CD14-positive monocyte (primary cell): Measurements from ENCODE around the gene LIN28A. TPM values are rescaled to one million over a fixed set of nuclear protein-coding genes. Genes with fewer than 3 reads are reported as not detected.

Experiments used
- DNase-seq, 3 donors: peaks; one replicate each; pipeline ENCODE4 v3.0.0-alpha.2; 2011 to 2022
- H2AFZ ChIP-seq: 2 replicates; pipeline ENCODE4 v1.6.0; 2012; ENCODE audit warnings: mild to moderate bottlenecking, low read depth, low read length, inconsistent platforms; ENCODE audit not compliant: insufficient read depth, poor library complexity, severe bottlenecking
- H3K27ac ChIP-seq, 2 donors: 1 replicate in 1 of 2; 2 replicates in 1 of 2; pipeline ENCODE4 v1.5.1; 2012 to 2013; ENCODE audit warnings: low read length in 2 of 2, control low read depth in 1 of 2, inconsistent platforms in 1 of 2, low read depth in 1 of 2, mild to moderate bottlenecking in 1 of 2
- H3K27me3 ChIP-seq, 2 donors: one replicate each; pipeline versions ENCODE4 v1.6.0 to v1.6.1; 2011 to 2013; ENCODE audit warnings: low read length in 2 of 2; ENCODE audit not compliant: control insufficient read depth in 2 of 2, insufficient read depth in 2 of 2
- H3K36me3 ChIP-seq, 2 donors: replicated peaks in 1 of 2; 1 replicate in 1 of 2; 2 replicates in 1 of 2; pipeline versions ENCODE4 v1.5.1 to v1.6.1; 2012 to 2013; ENCODE audit warnings: low read length in 2 of 2, control low read depth in 1 of 2, inconsistent platforms in 1 of 2, mild to moderate bottlenecking in 1 of 2; ENCODE audit not compliant: insufficient read depth in 2 of 2, control insufficient read depth in 1 of 2
- H3K4me1 ChIP-seq, 2 donors: 1 replicate in 1 of 2; 2 replicates in 1 of 2; pipeline versions ENCODE4 v1.5.1 to v1.6.1; 2012 to 2013; ENCODE audit warnings: low read length in 2 of 2, control low read depth in 1 of 2, inconsistent platforms in 1 of 2, mild to moderate bottlenecking in 1 of 2, moderate library complexity in 1 of 2; ENCODE audit not compliant: insufficient read depth in 2 of 2, control insufficient read depth in 1 of 2
- H3K4me2 ChIP-seq: replicated peaks from 2 replicates; pipeline ENCODE3; 2012; ENCODE audit warnings: low read length, moderate library complexity, mild to moderate bottlenecking; ENCODE audit not compliant: poor library complexity, severe bottlenecking; ENCODE audit errors: extremely low read depth
- H3K4me3 ChIP-seq, 3 experiments: fragments of 200-600 bp in 1 of 3; sonication (generic) in 1 of 3; replicated peaks in 1 of 3; 1 replicate in 2 of 3; 2 replicates in 1 of 3; pipeline ENCODE4 v1.5.1; 2011 to 2013; ENCODE audit warnings: low read length in 3 of 3, mild to moderate bottlenecking in 3 of 3, control low read depth in 2 of 3, low read depth in 2 of 3, inconsistent platforms in 1 of 3, moderate library complexity in 1 of 3
- H3K79me2 ChIP-seq: 2 replicates; pipeline ENCODE4 v1.6.0; 2012; ENCODE audit warnings: mild to moderate bottlenecking, control low read depth, inconsistent platforms, low read length, moderate library complexity; ENCODE audit not compliant: insufficient read depth
- H3K9ac ChIP-seq: 2 replicates; pipeline ENCODE4 v1.6.0; 2017; ENCODE audit warnings: low read length, mild to moderate bottlenecking; ENCODE audit not compliant: insufficient read depth, poor library complexity, severe bottlenecking
- H3K9me3 ChIP-seq, 2 donors: replicated peaks in 1 of 2; 1 replicate in 1 of 2; 2 replicates in 1 of 2; pipeline versions ENCODE4 v1.5.1 to v1.6.1; 2012 to 2013; ENCODE audit warnings: low read length in 2 of 2, control low read depth in 1 of 2; ENCODE audit not compliant: control insufficient read depth in 1 of 2, insufficient read depth in 1 of 2
- H4K20me1 ChIP-seq: 2 replicates; pipeline ENCODE4 v1.6.0; 2012; ENCODE audit warnings: mild to moderate bottlenecking, low read length, control low read depth, moderate library complexity; ENCODE audit not compliant: insufficient read depth
- H3K27ac Mint-ChIP-seq, 7 donors: one replicate each; pipeline ENCODE4 v1.8.0; 2020; ENCODE audit warnings: mild to moderate bottlenecking in 7 of 7, mixed read lengths in 7 of 7, moderate library complexity in 6 of 7, inconsistent platforms in 2 of 7
- H3K27me3 Mint-ChIP-seq, 3 donors: one replicate each; pipeline ENCODE4 v1.8.0; 2021 to 2022; ENCODE audit warnings: low read depth in 3 of 3, mild to moderate bottlenecking in 3 of 3, mixed read lengths in 3 of 3, moderate library complexity in 3 of 3, inconsistent platforms in 1 of 3
- H3K36me3 Mint-ChIP-seq, 2 donors: one replicate each; pipeline ENCODE4 v1.8.0; 2020; ENCODE audit warnings: mixed read lengths in 2 of 2, inconsistent platforms in 1 of 2, mild to moderate bottlenecking in 1 of 2
- H3K4me1 Mint-ChIP-seq: one replicate; pipeline ENCODE4 v1.8.0; 2020; ENCODE audit warnings: mild to moderate bottlenecking, mixed read lengths
- H3K4me3 Mint-ChIP-seq, 2 donors: one replicate each; pipeline ENCODE4 v1.8.0; 2020; ENCODE audit warnings: mild to moderate bottlenecking in 2 of 2, mixed read lengths in 2 of 2, moderate library complexity in 1 of 2
- H3K9me3 Mint-ChIP-seq, 7 donors: one replicate each; pipeline ENCODE4 v1.8.0; 2020 to 2022; ENCODE audit warnings: mixed read lengths in 7 of 7, mild to moderate bottlenecking in 6 of 7, moderate library complexity in 6 of 7, inconsistent platforms in 2 of 7
- WGBS: methylation state at CpG from one replicate; pipeline ENCODE4 v1.1.5; 2013; ENCODE audit warnings: missing lambda C conversion rate; ENCODE audit not compliant: insufficient coverage; 5-methylcytosine and 5-hydroxymethylcytosine counted together
- intact Hi-C, 2 donors: fragments of 100-400 bp; cut with micrococcal nuclease; formaldehyde crosslinking; loops; one replicate each; pipeline versions ENCODE4 v1.15.0 to v1.15.1; 2023
- polyA plus RNA-seq, 3 donors: library from polyadenylated mRNA; depleted of rRNA in 1 of 3; unstranded in 2 of 3; stranded (reverse) in 1 of 3; fragments of 300-500 nt in 2 of 3; fragments of >200 nt in 1 of 3; fragmentation: Illumina TruSeq in 2 of 3; gene quantifications; 1 replicate in 2 of 3; 2 replicates in 1 of 3; pipeline ENCODE4 v1.2.3, GENCODE V29; 2012 to 2021
- TF ChIP-seq, protein P1 (sequence below): fragments of 200-600 bp; IDR thresholded peaks from one replicate; pipeline ENCODE4 v1.8.0; 2022; ENCODE audit warnings: antibody characterized with exemption, mild to moderate bottlenecking

Gene LIN28A
- polyA plus RNA-seq, 3 donors: not detected

GRCh38 chr1:26471498-26472319 is 61.1 kb downstream of the LIN28A start:
- Histone ChIP-seq H3K4me2 (peak overlapping the region; percentile 99), H3K27me3 (no peaks in the 10 kb centered on the region), H3K9me3 (no peaks in the 10 kb centered on the region), H3K9ac (peak overlapping the region; percentile 90), H3K79me2 (peaks cover 65% of the 10 kb centered on the region), H3K4me3 (peak overlapping the region; percentile 51 to 92 (median 81)), H3K4me1 (peaks cover 37 to 47% of the 10 kb centered on the region in 2 donors), H4K20me1 (peaks cover 79% of the 10 kb centered on the region), H3K27ac (peak overlapping the region; percentile 86 to 90), H3K36me3 (peaks cover 32 to 54% of the 10 kb centered on the region in 2 donors), H2AFZ (peak overlapping the region; percentile 79)
- peaks cover 51 to 63% of the 10 kb centered on the region in 2 donors for H3K36me3 Mint-ChIP-seq
- peaks cover 0 to 3% (median 0%) of the 10 kb centered on the region in 3 donors for H3K27me3 Mint-ChIP-seq
- peak overlapping the region; percentile 94 to 96 for H3K4me3 Mint-ChIP-seq
- peaks cover 53% of the 10 kb centered on the region for H3K4me1 Mint-ChIP-seq
- intact Hi-C loops: loop anchor here in 1 of 2 donors (2.0 kb wide), 2 partner anchors 29 to 39 kb away; partner anchors contain the start of gene DHDDS
- no peaks in the 10 kb centered on the region for H3K9me3 Mint-ChIP-seq
- under 1% methylated on average over 27 of the region's 52 CpGs for WGBS
- TF ChIP-seq, protein P1, sequence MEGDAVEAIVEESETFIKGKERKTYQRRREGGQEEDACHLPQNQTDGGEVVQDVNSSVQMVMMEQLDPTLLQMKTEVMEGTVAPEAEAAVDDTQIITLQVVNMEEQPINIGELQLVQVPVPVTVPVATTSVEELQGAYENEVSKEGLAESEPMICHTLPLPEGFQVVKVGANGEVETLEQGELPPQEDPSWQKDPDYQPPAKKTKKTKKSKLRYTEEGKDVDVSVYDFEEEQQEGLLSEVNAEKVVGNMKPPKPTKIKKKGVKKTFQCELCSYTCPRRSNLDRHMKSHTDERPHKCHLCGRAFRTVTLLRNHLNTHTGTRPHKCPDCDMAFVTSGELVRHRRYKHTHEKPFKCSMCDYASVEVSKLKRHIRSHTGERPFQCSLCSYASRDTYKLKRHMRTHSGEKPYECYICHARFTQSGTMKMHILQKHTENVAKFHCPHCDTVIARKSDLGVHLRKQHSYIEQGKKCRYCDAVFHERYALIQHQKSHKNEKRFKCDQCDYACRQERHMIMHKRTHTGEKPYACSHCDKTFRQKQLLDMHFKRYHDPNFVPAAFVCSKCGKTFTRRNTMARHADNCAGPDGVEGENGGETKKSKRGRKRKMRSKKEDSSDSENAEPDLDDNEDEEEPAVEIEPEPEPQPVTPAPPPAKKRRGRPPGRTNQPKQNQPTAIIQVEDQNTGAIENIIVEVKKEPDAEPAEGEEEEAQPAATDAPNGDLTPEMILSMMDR: no peak
- peak overlapping the region; percentile 87 to 97 (median 96) for H3K27ac Mint-ChIP-seq
- DNase-seq: peak; percentile 78 to 81 (median 78)

DNA sequence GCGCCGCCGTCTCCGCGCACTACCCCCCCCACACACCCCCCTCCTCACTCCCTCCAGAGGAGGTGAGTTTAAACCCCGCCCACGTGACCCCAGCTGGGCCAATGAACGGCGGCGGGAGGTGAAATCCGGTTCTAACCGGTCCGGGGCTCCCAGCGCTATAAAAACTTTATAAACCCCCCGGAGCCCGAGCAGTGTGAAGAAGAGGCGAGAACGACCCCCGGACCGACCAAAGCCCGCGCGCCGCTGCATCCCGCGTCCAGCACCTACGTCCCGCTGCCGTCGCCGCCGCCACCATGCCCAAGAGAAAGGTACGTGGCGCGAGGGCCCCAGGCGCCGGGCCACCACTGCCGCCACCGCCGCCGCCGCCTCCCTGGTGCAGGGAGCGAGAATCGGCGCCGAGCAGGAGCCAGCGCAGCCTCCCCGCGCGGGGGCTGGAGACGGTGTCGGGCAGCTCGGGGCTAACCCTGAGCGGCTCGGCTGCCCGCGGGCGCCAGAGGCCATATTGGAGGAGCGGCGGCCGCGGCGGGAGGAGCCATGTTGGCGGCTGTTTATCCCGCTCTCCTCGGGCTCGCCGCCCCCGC is 61.8 kb downstream of the LIN28A start, which contains the start of gene HMGN2:
TSS of gene HMGN2 (plus strand) at position 121 of the 581 bp plus-strand sequence. CDS start at position 294, 173 bp downstream.
- WGBS: under 1% methylated on average over 59 of the region's 69 CpGs
- Histone ChIP-seq H3K4me3 (peak within 1 kb of the TSS; percentile 51 to 92 (median 81)), H3K4me1 (peaks cover 37 to 47% of the 10 kb centered on the region in 2 donors), H3K79me2 (peaks cover 58% of the 10 kb centered on the region), H3K9me3 (no peaks in the 10 kb centered on the region), H3K36me3 (peaks cover 34 to 54% of the 10 kb centered on the region in 2 donors), H2AFZ (peak within 1 kb of the TSS; percentile 79), H3K27me3 (no peaks in the 10 kb centered on the region), H3K9ac (peak within 1 kb of the TSS; percentile 90), H4K20me1 (peaks cover 79% of the 10 kb centered on the region), H3K4me2 (peak within 1 kb of the TSS; percentile 99), H3K27ac (peak within 1 kb of the TSS; percentile 86 to 90)
- Mint-ChIP-seq H3K27me3 (peaks cover 0 to 3% (median 0%) of the 10 kb centered on the region in 3 donors), H3K36me3 (peaks cover 50 to 63% of the 10 kb centered on the region in 2 donors), H3K9me3 (no peaks in the 10 kb centered on the region), H3K27ac (peak within 1 kb of the TSS; percentile 87 to 97 (median 96)), H3K4me3 (peak within 1 kb of the TSS; percentile 94 to 96), H3K4me1 (peaks cover 50% of the 10 kb centered on the region)
- TF ChIP-seq, protein P1: no peak
- peak in 2 of 3 donors; percentile 76 to 80 for DNase-seq
- intact Hi-C loops: loop anchor here in 1 of 2 donors (2.0 kb wide), 2 partner anchors 28 to 40 kb away; partner anchors contain the start of gene DHDDS
